ENCODE results near the gene ADNP2.
"Not testable (repeated sequence)": the region's sequence is repeated elsewhere in the genome, so short reads cannot be mapped to it uniquely, and the experiment has no call there.

The ADNP2 gene

DNA sequence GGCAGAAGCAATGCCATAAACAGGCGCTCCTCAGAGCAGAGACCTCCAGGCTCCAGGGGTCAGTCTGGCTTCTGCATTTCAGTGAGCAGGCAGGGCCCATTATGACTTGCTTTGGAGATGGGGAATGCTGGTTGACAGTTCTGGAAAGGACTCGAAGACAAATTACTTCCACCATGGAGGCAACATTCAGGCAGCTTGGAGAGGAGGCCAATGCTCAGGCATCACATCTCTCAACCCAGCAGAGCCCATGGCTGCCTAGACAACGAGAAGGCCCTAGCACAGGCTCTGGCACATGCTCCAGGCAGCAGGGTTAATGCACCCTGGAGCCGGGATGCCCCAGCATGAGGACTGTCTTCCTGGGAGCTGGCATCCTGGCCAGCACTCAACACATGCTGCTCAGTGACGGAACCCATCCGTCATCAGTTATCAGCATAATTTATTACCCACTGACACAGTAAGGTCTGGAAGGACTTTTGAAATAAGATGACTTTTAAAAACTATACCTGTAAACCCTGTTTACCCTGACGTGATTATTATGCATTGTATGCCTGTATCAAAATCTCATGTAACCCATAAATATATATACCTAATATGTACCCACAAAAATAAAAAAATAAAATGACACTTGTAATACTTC, 52.8 kb downstream of the ADNP2 start:
- peaks cover 9 to 68% of the 10 kb centered on the region in 2 donors for H3K36me3 ChIP-seq (replicated peaks in 1 of 2; ENCODE audit: control insufficient read depth in 2 of 2, insufficient read depth in 2 of 2, low read length in 2 of 2)
- no CpG with 5 or more reads among the region's 7 CpGs for WGBS, 2 donors (ENCODE audit: extremely low coverage in 2 of 2, insufficient read length in 2 of 2, insufficient replicate concordance in 1 of 2)

DNA sequence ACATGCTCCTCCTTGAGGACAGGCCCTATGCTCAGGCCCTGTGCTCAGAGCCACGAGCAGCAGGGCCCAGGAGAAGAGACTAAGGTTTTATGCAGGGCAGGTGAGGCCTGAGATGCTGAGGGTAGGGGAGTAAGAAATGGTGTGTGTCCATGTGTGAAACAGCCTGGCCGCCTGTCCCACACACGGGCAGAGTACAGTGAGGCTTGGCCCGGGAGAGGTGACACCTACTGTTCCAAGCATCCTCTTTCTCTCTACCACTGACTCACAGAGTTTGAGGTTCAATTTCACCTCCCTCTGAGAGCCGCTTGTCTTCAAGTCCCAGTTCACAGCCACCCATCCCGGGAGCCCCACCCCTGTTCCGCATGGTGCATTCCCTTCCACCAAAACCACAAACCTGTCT, 54.1 kb downstream of the ADNP2 start:
- Histone ChIP-seq H3K9me3 (replicated peaks in 1 of 2; ENCODE audit: control insufficient read depth in 2 of 2, insufficient read depth in 1 of 2, low read depth in 1 of 2, low read length in 2 of 2) (peaks cover 16% of the 10 kb centered on the region in 2 donors), H2AFZ (ENCODE audit: low read length) (no peak overlapping the region), H3K79me1 (ENCODE audit: low read depth, low read length) (peaks cover 14% of the 10 kb centered on the region), H3K4ac (ENCODE audit: low read length) (no peak overlapping the region), H2BK5ac (ENCODE audit: low read length) (peak overlapping the region; percentile 20), H3K4me2 (ENCODE audit: insufficient read depth, low read length, poor library complexity, severe bottlenecking) (no peak overlapping the region), H3K36me3 (replicated peaks in 1 of 2; ENCODE audit: control insufficient read depth in 2 of 2, insufficient read depth in 2 of 2, low read length in 2 of 2) (peaks cover 7 to 65% of the 10 kb centered on the region in 2 donors), H3K9ac (ENCODE audit: low read depth, low read length, poor library complexity) (peak overlapping the region; percentile 39), H3K4me1 (ENCODE audit: control insufficient read depth in 2 of 2, insufficient read depth in 1 of 2, low read depth in 1 of 2, low read length in 2 of 2) (no peaks in the 10 kb centered on the region), H3K27ac (replicated peaks; ENCODE audit: low read length) (no peak overlapping the region), H4K91ac (ENCODE audit: low read depth, low read length, poor library complexity) (peak overlapping the region; percentile 48), H2BK12ac (ENCODE audit: low read length) (no peak overlapping the region), H2BK15ac (ENCODE audit: low read length) (no peak overlapping the region), H2AK5ac (ENCODE audit: low read depth, low read length) (no peak overlapping the region), H3K4me3 (ENCODE audit: low read length in 2 of 2) (peak overlapping the region in 1 of 2 donors; percentile 23), H3K23ac (ENCODE audit: low read depth, low read length, poor library complexity) (peak overlapping the region; percentile 82), H3K14ac (ENCODE audit: low read length) (peak overlapping the region; percentile 56), H4K8ac (ENCODE audit: low read depth, low read length) (no peak overlapping the region), H2BK120ac (ENCODE audit: low read depth, low read length) (no peak overlapping the region), H3K27me3 (ENCODE audit: control insufficient read depth in 3 of 3, insufficient read depth in 3 of 3, low read depth in 1 of 3, low read length in 3 of 3) (no peaks in the 10 kb centered on the region), H3K18ac (ENCODE audit: low read length) (peak overlapping the region; percentile 57)
- DNase-seq (ENCODE audit: low spot score): no peak
- WGBS, 2 donors (ENCODE audit: extremely low coverage in 2 of 2, insufficient read length in 2 of 2, insufficient replicate concordance in 1 of 2): no CpG with 5 or more reads among the region's 7 CpGs

More for the DNA sequence above, 52.8 kb downstream of the ADNP2 start:
- DNase-seq (ENCODE audit: low spot score): no peak
- peak overlapping the region; percentile 43 for H4K91ac ChIP-seq (ENCODE audit: low read depth, low read length, poor library complexity)
- H3K23ac ChIP-seq (ENCODE audit: low read depth, low read length, poor library complexity): no peak overlapping the region
- no peak overlapping the region for H2BK12ac ChIP-seq (ENCODE audit: low read length)
- H2BK5ac ChIP-seq (ENCODE audit: low read length): peak overlapping the region; percentile 22
- H3K18ac ChIP-seq (ENCODE audit: low read length): no peak overlapping the region
- H3K4me3 ChIP-seq (ENCODE audit: low read length in 2 of 2): no peak overlapping the region
- H2AFZ ChIP-seq (ENCODE audit: low read length): no peak overlapping the region
- no peak overlapping the region for H4K8ac ChIP-seq (ENCODE audit: low read depth, low read length)
- H3K27me3 ChIP-seq (ENCODE audit: control insufficient read depth in 3 of 3, insufficient read depth in 3 of 3, low read depth in 1 of 3, low read length in 3 of 3): no peaks in the 10 kb centered on the region
- peak overlapping the region; percentile 63 for H3K14ac ChIP-seq (ENCODE audit: low read length)
- H3K9ac ChIP-seq (ENCODE audit: low read depth, low read length, poor library complexity): no peak overlapping the region
- H3K27ac ChIP-seq (replicated peaks; ENCODE audit: low read length): no peak overlapping the region
- H2BK120ac ChIP-seq (ENCODE audit: low read depth, low read length): no peak overlapping the region
- peaks cover 13 to 16% of the 10 kb centered on the region in 2 donors for H3K9me3 ChIP-seq (replicated peaks in 1 of 2; ENCODE audit: control insufficient read depth in 2 of 2, insufficient read depth in 1 of 2, low read depth in 1 of 2, low read length in 2 of 2)
- no peaks in the 10 kb centered on the region for H3K4me1 ChIP-seq (ENCODE audit: control insufficient read depth in 2 of 2, insufficient read depth in 1 of 2, low read depth in 1 of 2, low read length in 2 of 2)
- H2AK5ac ChIP-seq (ENCODE audit: low read depth, low read length): no peak overlapping the region
- H3K4me2 ChIP-seq (ENCODE audit: insufficient read depth, low read length, poor library complexity, severe bottlenecking): no peak overlapping the region
- peaks cover 10% of the 10 kb centered on the region for H3K79me1 ChIP-seq (ENCODE audit: low read depth, low read length)
- no peak overlapping the region for H2BK15ac ChIP-seq (ENCODE audit: low read length)
- no peak overlapping the region for H3K4ac ChIP-seq (ENCODE audit: low read length)

DNA sequence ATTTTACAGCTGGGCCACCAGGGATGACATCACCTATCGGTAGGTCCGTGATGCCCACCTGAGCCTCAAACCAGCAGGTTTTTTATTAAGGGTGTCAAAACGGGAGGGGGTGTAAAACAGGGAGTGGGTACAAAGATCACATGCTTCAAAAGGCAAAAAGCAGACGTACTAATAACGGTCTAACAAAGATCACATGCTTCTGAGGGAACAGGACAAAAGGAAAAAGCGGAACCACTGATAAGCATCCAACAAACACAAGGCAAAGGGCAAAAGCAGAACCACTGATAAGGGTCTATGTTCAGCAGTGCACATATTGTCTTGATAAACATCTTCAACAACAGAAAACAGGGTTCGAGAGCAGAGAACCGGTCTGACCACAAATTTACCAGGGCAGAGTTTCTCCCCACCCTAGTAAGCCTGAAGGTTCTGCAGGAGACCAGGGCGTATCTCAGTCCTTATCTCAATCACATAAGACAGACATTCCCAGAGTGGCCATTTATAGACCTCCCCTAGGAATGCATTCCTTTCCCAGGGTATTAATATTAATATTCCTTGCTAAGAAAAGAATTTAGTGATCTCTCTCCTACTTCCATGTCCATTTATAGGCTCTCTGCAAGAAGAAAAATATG, 55.8 kb downstream of the ADNP2 start:
- H2BK120ac ChIP-seq (ENCODE audit: low read depth, low read length); H2AFZ ChIP-seq (ENCODE audit: low read length); H4K91ac ChIP-seq (ENCODE audit: low read depth, low read length, poor library complexity); H2BK12ac ChIP-seq (ENCODE audit: low read length); H2BK15ac ChIP-seq (ENCODE audit: low read length); H3K4ac ChIP-seq (ENCODE audit: low read length); H3K4me3 ChIP-seq (ENCODE audit: low read length in 2 of 2); H4K8ac ChIP-seq (ENCODE audit: low read depth, low read length); H3K9ac ChIP-seq (ENCODE audit: low read depth, low read length, poor library complexity); H3K18ac ChIP-seq (ENCODE audit: low read length); H3K4me1 ChIP-seq (ENCODE audit: control insufficient read depth in 2 of 2, insufficient read depth in 1 of 2, low read depth in 1 of 2, low read length in 2 of 2); H3K27me3 ChIP-seq (ENCODE audit: control insufficient read depth in 3 of 3, insufficient read depth in 3 of 3, low read depth in 1 of 3, low read length in 3 of 3); H3K27ac ChIP-seq (replicated peaks; ENCODE audit: low read length); H2BK5ac ChIP-seq (ENCODE audit: low read length); H2AK5ac ChIP-seq (ENCODE audit: low read depth, low read length); DNase-seq (ENCODE audit: low spot score); H3K4me2 ChIP-seq (ENCODE audit: insufficient read depth, low read length, poor library complexity, severe bottlenecking); H3K14ac ChIP-seq (ENCODE audit: low read length); H3K23ac ChIP-seq (ENCODE audit: low read depth, low read length, poor library complexity): not testable (repeated sequence)
- no CpG with 5 or more reads among the region's 9 CpGs for WGBS, 2 donors (ENCODE audit: extremely low coverage in 2 of 2, insufficient read length in 2 of 2, insufficient replicate concordance in 1 of 2)
- Histone ChIP-seq H3K36me3 (replicated peaks in 1 of 2; ENCODE audit: control insufficient read depth in 2 of 2, insufficient read depth in 2 of 2, low read length in 2 of 2) (peaks cover 6 to 65% of the 10 kb centered on the region in 2 donors), H3K79me1 (ENCODE audit: low read depth, low read length) (peaks cover 14% of the 10 kb centered on the region), H3K9me3 (replicated peaks in 1 of 2; ENCODE audit: control insufficient read depth in 2 of 2, insufficient read depth in 1 of 2, low read depth in 1 of 2, low read length in 2 of 2) (peaks cover 16% of the 10 kb centered on the region in 2 donors)

DNA sequence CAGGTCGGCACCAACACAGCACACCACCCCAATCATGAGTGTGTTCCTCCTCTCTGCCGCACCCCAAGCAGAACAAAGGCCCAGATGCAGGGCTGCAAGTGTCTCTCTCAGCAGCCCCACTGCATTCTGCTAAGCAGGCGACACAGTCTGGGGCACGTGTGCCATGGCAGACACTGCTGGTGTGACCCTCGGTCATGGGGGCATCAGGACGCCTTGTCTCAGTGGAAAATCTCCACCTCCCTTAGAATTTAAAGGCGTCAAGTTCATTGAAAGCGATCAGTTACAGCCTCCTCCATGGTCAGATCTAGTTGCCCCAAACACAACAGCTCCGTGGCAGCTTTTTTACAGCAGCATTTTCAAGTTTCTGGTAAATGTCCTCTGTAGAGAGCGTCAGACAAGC, 57.2 kb downstream of the ADNP2 start:
- Histone ChIP-seq H3K9ac (ENCODE audit: low read depth, low read length, poor library complexity) (no peak overlapping the region), H3K79me1 (ENCODE audit: low read depth, low read length) (peaks cover 11% of the 10 kb centered on the region), H4K8ac (ENCODE audit: low read depth, low read length) (no peak overlapping the region), H3K4me1 (ENCODE audit: control insufficient read depth in 2 of 2, insufficient read depth in 1 of 2, low read depth in 1 of 2, low read length in 2 of 2) (no peaks in the 10 kb centered on the region), H3K4me2 (ENCODE audit: insufficient read depth, low read length, poor library complexity, severe bottlenecking) (no peak overlapping the region), H3K4ac (ENCODE audit: low read length) (no peak overlapping the region), H3K36me3 (replicated peaks in 1 of 2; ENCODE audit: control insufficient read depth in 2 of 2, insufficient read depth in 2 of 2, low read length in 2 of 2) (peaks cover 6 to 55% of the 10 kb centered on the region in 2 donors), H2BK15ac (ENCODE audit: low read length) (no peak overlapping the region), H2AFZ (ENCODE audit: low read length) (no peak overlapping the region), H3K18ac (ENCODE audit: low read length) (no peak overlapping the region), H3K27ac (replicated peaks; ENCODE audit: low read length) (no peak overlapping the region), H3K27me3 (ENCODE audit: control insufficient read depth in 3 of 3, insufficient read depth in 3 of 3, low read depth in 1 of 3, low read length in 3 of 3) (no peaks in the 10 kb centered on the region), H3K14ac (ENCODE audit: low read length) (no peak overlapping the region), H2BK12ac (ENCODE audit: low read length) (no peak overlapping the region), H3K23ac (ENCODE audit: low read depth, low read length, poor library complexity) (no peak overlapping the region), H2BK5ac (ENCODE audit: low read length) (no peak overlapping the region), H3K4me3 (ENCODE audit: low read length in 2 of 2) (no peak overlapping the region), H3K9me3 (replicated peaks in 1 of 2; ENCODE audit: control insufficient read depth in 2 of 2, insufficient read depth in 1 of 2, low read depth in 1 of 2, low read length in 2 of 2) (peaks cover 16% of the 10 kb centered on the region in 2 donors), H2AK5ac (ENCODE audit: low read depth, low read length) (no peak overlapping the region), H2BK120ac (ENCODE audit: low read depth, low read length) (no peak overlapping the region), H4K91ac (ENCODE audit: low read depth, low read length, poor library complexity) (no peak overlapping the region)
- no peak for DNase-seq (ENCODE audit: low spot score)
- no CpG with 5 or more reads among the region's 10 CpGs for WGBS, 2 donors (ENCODE audit: extremely low coverage in 2 of 2, insufficient read length in 2 of 2, insufficient replicate concordance in 1 of 2)

All from neuronal stem cell (in vitro differentiated cells).